Lower lobe of right lung (tissue), 2 donors: ENCODE results near the gene CAPN15. TPM values are rescaled to one million over a fixed set of nuclear protein-coding genes. Genes with fewer than 3 reads are reported as not detected.

Experiments
- ATAC-seq, 2 donors: fragments of 200-7000 bp; cut with Tn5 transposase; one replicate each; pipeline ENCODE4 v1.9.1; 2020 to 2022; ENCODE audit warnings: mild to moderate bottlenecking in 2 of 2, moderate library complexity in 2 of 2
- DNase-seq: peaks from one replicate; pipeline ENCODE4 v3.0.0-alpha.2; 2020
- H3K27ac ChIP-seq: fragments of 200-600 bp; one replicate; pipeline ENCODE4 v1.8.0; 2022
- H3K27me3 ChIP-seq: fragments of 200-600 bp; one replicate; pipeline ENCODE4 v1.8.0; 2022; ENCODE audit warnings: low read depth
- H3K36me3 ChIP-seq: fragments of 200-600 bp; one replicate; pipeline ENCODE4 v1.8.0; 2022; ENCODE audit warnings: mild to moderate bottlenecking
- H3K4me1 ChIP-seq: fragments of 200-600 bp; one replicate; pipeline ENCODE4 v1.8.0; 2022
- H3K4me3 ChIP-seq: fragments of 200-600 bp; one replicate; pipeline ENCODE4 v1.8.0; 2022; ENCODE audit warnings: mild to moderate bottlenecking
- H3K9me3 ChIP-seq: fragments of 200-600 bp; one replicate; pipeline ENCODE4 v1.8.0; 2022
- intact Hi-C: fragments of 100-400 bp; cut with DNase I; formaldehyde crosslinking; loops from one replicate; pipeline ENCODE4 v1.11.0; 2022
- total RNA-seq: library from RNA; stranded (reverse); fragmentation: NEBNext Ultra II Directional; extraction: Animal tissue kit (Norgen Biotek cat#: 25700); gene quantifications from one replicate; pipeline ENCODE4 v1.2.1, GENCODE V29; 2021
- TF ChIP-seq, protein P1 (sequence below): fragments of 200-600 bp; IDR thresholded peaks from one replicate; pipeline ENCODE4 v1.8.0; 2022; ENCODE audit warnings: antibody characterized with exemption, mild to moderate bottlenecking
- donor health status: DM: no; HTN: yes; CAD: no; lungs with severe emphysema.

CAPN15 gene
- total RNA-seq, 1 donor from 2014 or later, result 44.3 TPM

DNA sequence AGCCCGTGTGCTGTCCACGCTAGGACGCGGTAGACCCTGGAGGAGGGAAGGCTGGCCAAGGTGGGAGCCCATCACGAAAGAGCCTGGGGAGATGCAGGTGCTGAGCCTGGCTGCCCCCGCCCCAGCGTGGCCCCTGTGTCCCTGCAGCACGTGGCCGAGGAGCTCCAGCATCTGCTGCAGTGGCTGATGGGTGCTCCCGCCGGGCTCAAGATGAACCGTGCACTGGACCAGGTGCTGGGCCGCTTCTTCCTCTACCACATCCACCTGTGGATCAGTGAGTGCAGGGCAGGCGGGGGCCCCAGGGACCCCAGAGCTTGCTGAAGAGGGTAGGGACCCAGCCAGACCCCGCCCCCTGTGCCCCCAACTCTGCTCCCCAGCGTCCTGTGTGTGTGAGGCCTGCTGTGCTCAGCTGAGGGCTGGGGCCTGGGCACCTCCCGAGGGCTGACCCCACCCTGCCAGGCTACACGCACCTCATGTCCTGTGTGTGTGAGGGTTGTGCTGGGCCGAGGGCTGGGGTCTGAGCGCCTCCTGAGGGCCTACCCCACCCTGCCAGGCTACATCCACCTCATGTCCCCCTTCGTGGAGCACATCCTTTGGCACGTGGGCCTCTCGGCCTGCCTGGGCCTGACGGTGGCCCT is 50.8 kb downstream of the CAPN15 start:
- H3K4me3 ChIP-seq, result no peak overlapping the region
- intact Hi-C loops, result no loop called here

DNA sequence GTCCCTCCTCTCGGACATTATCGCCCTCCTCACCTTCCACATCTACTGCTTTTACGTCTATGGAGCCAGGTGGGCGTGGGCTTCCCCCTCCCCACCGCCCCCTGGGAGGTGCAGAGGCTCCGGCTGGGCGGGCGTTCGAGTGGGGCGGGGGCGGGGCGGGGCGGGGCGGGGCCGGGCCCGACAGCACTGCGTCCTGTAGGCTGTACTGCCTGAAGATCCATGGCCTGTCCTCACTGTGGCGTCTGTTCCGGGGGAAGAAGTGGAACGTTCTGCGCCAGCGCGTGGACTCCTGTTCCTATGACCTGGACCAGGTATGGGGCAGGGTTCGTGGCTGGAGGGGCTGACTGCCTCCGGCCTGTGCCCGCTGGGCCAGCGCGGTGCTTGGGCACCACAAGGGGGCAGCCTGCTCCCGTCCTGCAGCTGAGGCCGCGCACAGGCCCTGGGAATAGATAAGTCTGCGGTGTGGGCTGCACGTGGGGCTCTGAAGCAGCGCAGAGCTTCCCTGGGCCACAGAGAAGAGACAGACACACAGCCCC is 51.4 kb downstream of the CAPN15 start:
- peak; percentile 90 to 91 for ATAC-seq
- intact Hi-C loops, result no loop called here
- no peaks in the 10 kb centered on the region for H3K4me1 ChIP-seq
- H3K4me3 ChIP-seq, result peak overlapping the region; percentile 36
- H3K9me3 ChIP-seq, result no peaks in the 10 kb centered on the region
- DNase-seq, result peak; percentile 88
- H3K36me3 ChIP-seq, result peaks cover 33% of the 10 kb centered on the region
- TF ChIP-seq, protein P1, sequence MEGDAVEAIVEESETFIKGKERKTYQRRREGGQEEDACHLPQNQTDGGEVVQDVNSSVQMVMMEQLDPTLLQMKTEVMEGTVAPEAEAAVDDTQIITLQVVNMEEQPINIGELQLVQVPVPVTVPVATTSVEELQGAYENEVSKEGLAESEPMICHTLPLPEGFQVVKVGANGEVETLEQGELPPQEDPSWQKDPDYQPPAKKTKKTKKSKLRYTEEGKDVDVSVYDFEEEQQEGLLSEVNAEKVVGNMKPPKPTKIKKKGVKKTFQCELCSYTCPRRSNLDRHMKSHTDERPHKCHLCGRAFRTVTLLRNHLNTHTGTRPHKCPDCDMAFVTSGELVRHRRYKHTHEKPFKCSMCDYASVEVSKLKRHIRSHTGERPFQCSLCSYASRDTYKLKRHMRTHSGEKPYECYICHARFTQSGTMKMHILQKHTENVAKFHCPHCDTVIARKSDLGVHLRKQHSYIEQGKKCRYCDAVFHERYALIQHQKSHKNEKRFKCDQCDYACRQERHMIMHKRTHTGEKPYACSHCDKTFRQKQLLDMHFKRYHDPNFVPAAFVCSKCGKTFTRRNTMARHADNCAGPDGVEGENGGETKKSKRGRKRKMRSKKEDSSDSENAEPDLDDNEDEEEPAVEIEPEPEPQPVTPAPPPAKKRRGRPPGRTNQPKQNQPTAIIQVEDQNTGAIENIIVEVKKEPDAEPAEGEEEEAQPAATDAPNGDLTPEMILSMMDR, result peak; percentile 91
- no peaks in the 10 kb centered on the region for H3K27me3 ChIP-seq
- no peak overlapping the region for H3K27ac ChIP-seq

More for the DNA sequence above, 50.8 kb downstream of the CAPN15 start:
- no peaks in the 10 kb centered on the region for H3K9me3 ChIP-seq
- no peaks in the 10 kb centered on the region for H3K27me3 ChIP-seq
- TF ChIP-seq, protein P1, result no peak
- H3K36me3 ChIP-seq, result peaks cover 34% of the 10 kb centered on the region
- ATAC-seq, result peak; percentile 1 to 3
- no peak for DNase-seq
- H3K4me1 ChIP-seq, result no peaks in the 10 kb centered on the region
- H3K27ac ChIP-seq, result no peak overlapping the region

DNA sequence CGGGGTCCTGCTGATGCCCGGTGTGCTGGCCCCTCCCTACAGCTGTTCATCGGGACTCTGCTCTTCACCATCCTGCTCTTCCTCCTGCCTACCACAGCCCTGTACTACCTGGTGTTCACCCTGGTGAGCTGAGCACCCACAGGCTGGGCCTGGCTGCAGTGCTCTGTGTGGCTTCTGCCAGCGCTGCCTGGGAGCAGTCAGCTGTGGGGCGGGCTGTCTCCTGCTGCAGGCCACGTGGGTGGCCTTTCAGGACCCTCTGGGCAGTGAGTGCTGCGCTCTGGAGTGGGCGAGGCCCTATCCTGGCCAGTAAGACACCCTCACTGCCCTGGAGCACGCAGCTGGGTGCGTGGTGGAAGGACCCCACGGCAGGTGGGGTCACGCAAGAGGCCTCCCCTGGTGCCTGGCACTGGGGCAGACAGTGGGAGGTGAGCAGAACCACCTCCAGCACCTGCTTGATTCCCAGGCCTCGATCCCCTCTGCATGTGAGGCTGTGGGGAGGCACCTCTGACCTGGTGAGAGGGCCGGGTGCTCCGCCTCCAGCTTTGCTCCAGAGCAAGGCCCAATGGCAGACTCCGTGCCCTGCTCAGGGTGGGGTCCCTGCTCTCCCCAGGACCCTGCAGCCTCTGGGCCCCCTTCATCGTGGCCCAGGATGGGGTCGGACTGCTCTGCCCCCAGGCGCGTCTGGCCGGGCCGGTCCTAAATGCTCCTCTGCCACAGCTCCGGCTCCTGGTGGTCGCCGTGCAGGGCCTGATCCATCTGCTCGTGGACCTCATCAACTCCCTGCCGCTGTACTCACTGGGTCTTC is 52.8 kb downstream of the CAPN15 start:
- Histone ChIP-seq H3K4me1 (peaks cover under 1% of the 10 kb centered on the region), H3K36me3 (peaks cover 19% of the 10 kb centered on the region), H3K9me3 (no peaks in the 10 kb centered on the region), H3K4me3 (no peak overlapping the region), H3K27me3 (no peaks in the 10 kb centered on the region), H3K27ac (no peak overlapping the region)
- no peak for ATAC-seq
- TF ChIP-seq, protein P1, result no peak
- no peak for DNase-seq
- intact Hi-C loops, result no loop called here

DNA sequence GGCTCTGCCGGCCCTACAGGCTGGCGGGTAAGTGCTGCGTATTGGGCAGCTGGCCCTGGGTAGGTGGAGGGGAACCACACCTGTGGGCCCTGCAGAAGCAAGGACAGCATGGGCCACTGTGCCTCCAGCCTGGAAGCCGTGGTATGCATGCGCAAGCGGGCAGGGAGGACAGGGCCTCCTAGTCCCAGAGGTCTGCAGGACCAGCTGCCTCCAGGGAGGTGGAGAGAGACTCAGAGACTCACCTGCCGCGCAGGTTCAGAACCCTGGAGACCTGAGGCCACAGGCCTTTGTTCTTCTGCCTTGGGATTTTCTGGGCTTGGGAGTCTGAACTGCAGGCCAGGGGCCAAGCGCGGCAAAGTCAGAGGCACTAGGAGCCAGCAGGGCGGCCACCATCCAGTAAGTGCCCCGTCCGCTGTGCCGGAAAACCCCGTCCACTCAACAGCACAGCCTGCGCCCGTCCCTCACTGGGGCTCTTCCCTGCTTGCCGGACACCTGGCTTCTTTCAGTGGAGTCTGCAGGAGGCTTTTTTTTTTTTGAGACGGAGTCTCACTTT is 53.5 kb downstream of the CAPN15 start:
- Histone ChIP-seq H3K4me1 (peaks cover 5% of the 10 kb centered on the region), H3K4me3 (no peak overlapping the region), H3K9me3 (no peaks in the 10 kb centered on the region), H3K27ac (no peak overlapping the region), H3K27me3 (no peaks in the 10 kb centered on the region), H3K36me3 (peaks cover 12% of the 10 kb centered on the region)
- ATAC-seq, result no peak
- intact Hi-C loops, result no loop called here
- DNase-seq, result no peak
- TF ChIP-seq, protein P1, result no peak

DNA sequence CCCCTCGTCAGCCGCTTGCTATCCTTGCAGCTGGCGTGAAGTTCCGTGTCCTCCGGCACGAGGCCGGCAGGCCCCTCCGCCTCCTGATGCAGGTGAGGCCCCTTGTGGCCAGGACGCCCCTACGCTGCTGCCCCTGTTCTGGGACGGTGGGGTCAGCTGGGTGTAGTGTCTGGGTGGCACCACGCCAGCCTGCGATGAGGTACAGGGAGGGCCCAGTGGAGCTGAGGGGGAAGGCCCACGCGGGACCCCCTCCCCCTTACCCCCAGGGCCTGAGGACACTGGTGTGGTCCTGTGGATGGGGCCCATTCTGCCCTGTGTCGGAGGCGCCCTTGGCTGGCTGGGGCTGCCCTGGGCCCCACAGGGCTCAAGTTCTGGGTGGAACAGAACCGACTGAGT is 54.7 kb downstream of the CAPN15 start:
- ATAC-seq, result no peak
- Histone ChIP-seq H3K4me3 (no peak overlapping the region), H3K36me3 (peaks cover 11% of the 10 kb centered on the region), H3K4me1 (peaks cover 10% of the 10 kb centered on the region), H3K27ac (no peak overlapping the region), H3K9me3 (no peaks in the 10 kb centered on the region), H3K27me3 (no peaks in the 10 kb centered on the region)
- TF ChIP-seq, protein P1, result no peak
- intact Hi-C loops, result no loop called here
- no peak for DNase-seq
